Natural killer cell (primary cell): ENCODE measurements around the gene PI4K2B. TPM values are rescaled to one million over a fixed set of nuclear protein-coding genes. Genes with fewer than 3 reads are reported as not detected.

ENCODE experiments used
- ATAC-seq, 3 donors: fragments of 150-1000 bp in 2 of 3; fragments of 200-7000 bp in 1 of 3; cut with Tn5 transposase; 1 replicate in 1 of 3; 2 replicates in 2 of 3; pipeline ENCODE4 v1.10.0; 2021; ENCODE audit warnings: mild to moderate bottlenecking in 2 of 3, moderate library complexity in 2 of 3
- DNase-seq, 2 donors: peaks; one replicate each; pipeline versions ENCODE4 v3.0.0 to v3.0.0-alpha.2; 2013 to 2021; ENCODE audit warnings: mixed read lengths in 1 of 2
- H3K27ac ChIP-seq: one replicate; pipeline ENCODE4 v1.5.1; 2013; ENCODE audit warnings: mild to moderate bottlenecking, low read length
- H3K27me3 ChIP-seq: one replicate; pipeline ENCODE4 v1.6.1; 2013; ENCODE audit warnings: low read length; ENCODE audit not compliant: control insufficient read depth, insufficient read depth
- H3K36me3 ChIP-seq: one replicate; pipeline ENCODE4 v1.6.1; 2013; ENCODE audit warnings: low read length; ENCODE audit not compliant: control insufficient read depth, insufficient read depth
- H3K4me1 ChIP-seq: one replicate; pipeline ENCODE4 v1.6.1; 2013; ENCODE audit warnings: low read length; ENCODE audit not compliant: control insufficient read depth, insufficient read depth
- H3K4me3 ChIP-seq: one replicate; pipeline ENCODE4 v1.5.1; 2013; ENCODE audit warnings: low read length
- H3K9me3 ChIP-seq: one replicate; pipeline ENCODE4 v1.6.1; 2013; ENCODE audit warnings: low read length; ENCODE audit not compliant: control insufficient read depth, insufficient read depth
- H3K27ac Mint-ChIP-seq, 2 donors: one replicate each; pipeline ENCODE4 v1.8.0; 2022; ENCODE audit warnings: mild to moderate bottlenecking in 2 of 2, mixed read lengths in 2 of 2, moderate library complexity in 1 of 2
- H3K27me3 Mint-ChIP-seq, 2 donors: one replicate each; pipeline ENCODE4 v1.8.0; 2022; ENCODE audit warnings: low read depth in 2 of 2, mixed read lengths in 2 of 2
- H3K36me3 Mint-ChIP-seq: one replicate; pipeline ENCODE4 v1.8.0; 2022; ENCODE audit warnings: mixed read lengths
- H3K4me1 Mint-ChIP-seq, 2 donors: one replicate each; pipeline ENCODE4 v1.8.0; 2022; ENCODE audit warnings: mixed read lengths in 2 of 2
- H3K4me3 Mint-ChIP-seq: one replicate; pipeline ENCODE4 v1.8.0; 2022; ENCODE audit warnings: mild to moderate bottlenecking, moderate library complexity, mixed read lengths
- H3K9me3 Mint-ChIP-seq, 2 donors: one replicate each; pipeline ENCODE4 v1.8.0; 2022; ENCODE audit warnings: mixed read lengths in 2 of 2
- WGBS: methylation state at CpG from one replicate; pipeline ENCODE4 v1.1.7; 2013; ENCODE audit warnings: missing lambda C conversion rate; ENCODE audit not compliant: insufficient coverage; 5-methylcytosine and 5-hydroxymethylcytosine counted together
- intact Hi-C: fragments of 100-400 bp; cut with micrococcal nuclease; formaldehyde crosslinking; loops from one replicate; pipeline ENCODE4 v1.14.2; 2022
- total RNA-seq, 4 donors: library from RNA; stranded (reverse); fragments of 120-200 nt in 1 of 4; gene quantifications; one replicate each; pipeline versions ENCODE4 v1.2.3 to v1.2.4, GENCODE V29; 2013 to 2022
- TF ChIP-seq, protein P1 (sequence below): fragments of 200-600 bp; IDR thresholded peaks from one replicate; pipeline ENCODE4 v1.8.0; 2022; ENCODE audit warnings: antibody characterized with exemption

The PI4K2B gene
- total RNA-seq, 3 donors from 2014 or later (not counting 1 experiment from before 2014, with no cell fraction given) = 12.2 to 14.5 (median 13.0) TPM

DNA sequence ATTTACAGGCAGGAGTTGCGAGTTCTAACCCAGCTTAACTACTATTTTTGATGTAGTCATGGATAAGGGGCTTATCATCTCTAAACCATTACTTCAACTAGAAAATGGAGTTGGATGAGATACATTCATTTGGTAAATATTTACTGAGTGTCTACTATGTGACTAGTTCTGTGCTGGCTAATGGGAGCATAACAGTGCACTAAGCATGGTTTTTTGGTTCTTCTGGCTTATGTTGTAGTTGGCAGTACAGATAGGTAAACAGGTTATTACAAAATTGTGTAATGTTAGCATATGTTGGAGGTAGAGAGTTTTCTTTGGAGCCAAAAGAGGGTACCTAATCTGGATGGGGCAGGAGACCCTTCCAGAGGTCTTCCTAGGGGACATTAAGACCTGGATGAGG lies 25.8 kb upstream of the PI4K2B start:
- no peak overlapping the region for H3K27ac Mint-ChIP-seq
- DNase-seq (no peak), ATAC-seq (peak in 1 of 3 donors; percentile 24)
- peaks cover 0 to 10% of the 10 kb centered on the region in 2 donors for H3K4me1 Mint-ChIP-seq
- Histone ChIP-seq H3K36me3 (no peaks in the 10 kb centered on the region), H3K27me3 (no peaks in the 10 kb centered on the region), H3K27ac (no peak overlapping the region), H3K4me1 (no peaks in the 10 kb centered on the region), H3K4me3 (no peak overlapping the region), H3K9me3 (peaks cover 3% of the 10 kb centered on the region)
- no peak overlapping the region for H3K4me3 Mint-ChIP-seq
- no peaks in the 10 kb centered on the region for H3K9me3 Mint-ChIP-seq
- intact Hi-C loops = no loop called here
- no peaks in the 10 kb centered on the region for H3K36me3 Mint-ChIP-seq
- no peaks in the 10 kb centered on the region for H3K27me3 Mint-ChIP-seq
- WGBS = no CpG with 5 or more reads among the region's 1 CpG
- TF ChIP-seq, protein P1, sequence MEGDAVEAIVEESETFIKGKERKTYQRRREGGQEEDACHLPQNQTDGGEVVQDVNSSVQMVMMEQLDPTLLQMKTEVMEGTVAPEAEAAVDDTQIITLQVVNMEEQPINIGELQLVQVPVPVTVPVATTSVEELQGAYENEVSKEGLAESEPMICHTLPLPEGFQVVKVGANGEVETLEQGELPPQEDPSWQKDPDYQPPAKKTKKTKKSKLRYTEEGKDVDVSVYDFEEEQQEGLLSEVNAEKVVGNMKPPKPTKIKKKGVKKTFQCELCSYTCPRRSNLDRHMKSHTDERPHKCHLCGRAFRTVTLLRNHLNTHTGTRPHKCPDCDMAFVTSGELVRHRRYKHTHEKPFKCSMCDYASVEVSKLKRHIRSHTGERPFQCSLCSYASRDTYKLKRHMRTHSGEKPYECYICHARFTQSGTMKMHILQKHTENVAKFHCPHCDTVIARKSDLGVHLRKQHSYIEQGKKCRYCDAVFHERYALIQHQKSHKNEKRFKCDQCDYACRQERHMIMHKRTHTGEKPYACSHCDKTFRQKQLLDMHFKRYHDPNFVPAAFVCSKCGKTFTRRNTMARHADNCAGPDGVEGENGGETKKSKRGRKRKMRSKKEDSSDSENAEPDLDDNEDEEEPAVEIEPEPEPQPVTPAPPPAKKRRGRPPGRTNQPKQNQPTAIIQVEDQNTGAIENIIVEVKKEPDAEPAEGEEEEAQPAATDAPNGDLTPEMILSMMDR = no peak

- Mint-ChIP-seq H3K9me3 (no peaks in the 10 kb centered on the region), H3K4me3 (no peak overlapping the region), H3K27ac (no peak overlapping the region), H3K4me1 (peaks cover 0 to 6% of the 10 kb centered on the region in 2 donors), H3K27me3 (no peaks in the 10 kb centered on the region), H3K36me3 (no peaks in the 10 kb centered on the region)
- Histone ChIP-seq H3K36me3 (no peaks in the 10 kb centered on the region), H3K9me3 (peaks cover 3% of the 10 kb centered on the region), H3K27ac (no peak overlapping the region), H3K4me1 (no peaks in the 10 kb centered on the region), H3K4me3 (no peak overlapping the region), H3K27me3 (no peaks in the 10 kb centered on the region)
- intact Hi-C loops = no loop called here
- DNase-seq = no peak
- TF ChIP-seq, protein P1 = no peak
- no peak for ATAC-seq
- WGBS = no CpG with 5 or more reads among the region's 1 CpG
Measured at GRCh38 chr4:25209702-25210101, 24.1 kb upstream of the PI4K2B start.

DNA sequence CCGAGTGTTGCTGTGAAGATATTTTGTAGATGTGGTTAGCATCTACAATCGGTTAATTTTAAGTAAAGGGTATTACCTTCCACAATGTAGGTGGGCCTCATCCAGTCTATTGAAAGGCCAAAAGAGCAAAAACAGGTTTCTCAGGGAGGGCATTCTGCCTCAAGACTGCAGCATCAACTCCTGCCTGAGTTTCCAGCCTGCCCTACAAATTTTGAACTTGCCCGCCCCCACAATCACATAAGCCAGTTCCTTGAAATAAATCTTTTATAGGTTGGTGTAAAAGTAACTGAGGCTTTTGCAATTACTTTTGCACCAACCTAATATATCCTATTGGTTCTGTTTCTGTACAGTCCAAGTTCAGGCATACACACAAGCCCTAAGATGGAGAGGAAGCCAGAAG lies 22.1 kb upstream of the PI4K2B start:
- no peaks in the 10 kb centered on the region for H3K27me3 Mint-ChIP-seq
- WGBS = 100% methylated on average over 1 of the region's 3 CpGs
- Histone ChIP-seq H3K9me3 (peaks cover 3% of the 10 kb centered on the region), H3K36me3 (no peaks in the 10 kb centered on the region), H3K27me3 (no peaks in the 10 kb centered on the region), H3K4me3 (no peak overlapping the region), H3K27ac (no peak overlapping the region), H3K4me1 (no peaks in the 10 kb centered on the region)
- H3K27ac Mint-ChIP-seq = no peak overlapping the region
- no peak overlapping the region for H3K4me3 Mint-ChIP-seq
- TF ChIP-seq, protein P1 = no peak
- H3K4me1 Mint-ChIP-seq = no peaks in the 10 kb centered on the region
- no peaks in the 10 kb centered on the region for H3K9me3 Mint-ChIP-seq
- intact Hi-C loops = no loop called here
- no peak for DNase-seq
- no peak for ATAC-seq
- no peaks in the 10 kb centered on the region for H3K36me3 Mint-ChIP-seq

- Histone ChIP-seq H3K27ac (no peak overlapping the region), H3K4me3 (no peak overlapping the region), H3K27me3 (no peaks in the 10 kb centered on the region), H3K4me1 (no peaks in the 10 kb centered on the region), H3K36me3 (no peaks in the 10 kb centered on the region), H3K9me3 (peaks cover 5% of the 10 kb centered on the region)
- intact Hi-C loops = no loop called here
- no peak overlapping the region for H3K27ac Mint-ChIP-seq
- TF ChIP-seq, protein P1 = no peak
- no peak for ATAC-seq
- H3K4me1 Mint-ChIP-seq = no peaks in the 10 kb centered on the region
- H3K27me3 Mint-ChIP-seq = no peaks in the 10 kb centered on the region
- 94% methylated on average over 1 of the region's 1 CpG for WGBS
- H3K9me3 Mint-ChIP-seq = no peaks in the 10 kb centered on the region
- H3K36me3 Mint-ChIP-seq = no peaks in the 10 kb centered on the region
- no peak overlapping the region for H3K4me3 Mint-ChIP-seq
- DNase-seq = no peak
Measured at GRCh38 chr4:25212822-25213221, 21.0 kb upstream of the PI4K2B start.
